ENCODE data around the gene KRTAP10-2. TPM values are rescaled to one million over a fixed set of nuclear protein-coding genes. Genes with fewer than 3 reads are reported as not detected.

The KRTAP10-2 gene
- total RNA-seq, 6 experiments from 2014 or later, result not detected

GRCh38 chr21:44530221-44530902, 20.9 kb downstream of the KRTAP10-2 start:
- no peak for DNase-seq
- Mint-ChIP-seq H3K9me3 (peaks cover 20% of the 10 kb centered on the region), H3K27me3 (ENCODE audit: insufficient read depth) (peaks cover 7% of the 10 kb centered on the region), H3K27ac (no peak overlapping the region), H3K4me1 (ENCODE audit: low read depth) (no peaks in the 10 kb centered on the region), H3K4me3 (no peak overlapping the region), H3K36me3 (ENCODE audit: low read depth) (no peaks in the 10 kb centered on the region)
- no peak for TF ChIP-seq CTCF (IDR thresholded peaks at IDR 0.05)

- H3K4me1 Mint-ChIP-seq (ENCODE audit: low read depth), result no peaks in the 10 kb centered on the region
- peaks cover 3% of the 10 kb centered on the region for H3K27me3 Mint-ChIP-seq (ENCODE audit: insufficient read depth)
- DNase-seq, result no peak
- H3K27ac Mint-ChIP-seq, result no peak overlapping the region
- H3K4me3 Mint-ChIP-seq, result no peak overlapping the region
- H3K9me3 Mint-ChIP-seq, result peaks cover 19% of the 10 kb centered on the region
- TF ChIP-seq CTCF (IDR thresholded peaks at IDR 0.05), result no peak
- H3K36me3 Mint-ChIP-seq (ENCODE audit: low read depth), result no peaks in the 10 kb centered on the region
These were observed 21.7 kb downstream of the KRTAP10-2 start for GRCh38 chr21:44529503-44530125.

GRCh38 chr21:44529011-44529421, 22.3 kb downstream of the KRTAP10-2 start:
- no peak for TF ChIP-seq CTCF (IDR thresholded peaks at IDR 0.05)
- DNase-seq, result no peak
- Mint-ChIP-seq H3K4me1 (ENCODE audit: low read depth) (no peaks in the 10 kb centered on the region), H3K27me3 (ENCODE audit: insufficient read depth) (peaks cover 1% of the 10 kb centered on the region), H3K9me3 (peaks cover 16% of the 10 kb centered on the region), H3K4me3 (no peak overlapping the region), H3K27ac (no peak overlapping the region), H3K36me3 (ENCODE audit: low read depth) (no peaks in the 10 kb centered on the region)

- TF ChIP-seq CTCF (IDR thresholded peaks at IDR 0.05), result no peak
- Mint-ChIP-seq H3K27ac (no peak overlapping the region), H3K9me3 (peaks cover 16% of the 10 kb centered on the region), H3K27me3 (ENCODE audit: insufficient read depth) (peaks cover 1% of the 10 kb centered on the region), H3K36me3 (ENCODE audit: low read depth) (no peaks in the 10 kb centered on the region), H3K4me1 (ENCODE audit: low read depth) (no peaks in the 10 kb centered on the region), H3K4me3 (no peak overlapping the region)
- DNase-seq, result no peak
These were observed 22.7 kb downstream of the KRTAP10-2 start for GRCh38 chr21:44528634-44528995.

GRCh38 chr21:44527983-44528633, 23.2 kb downstream of the KRTAP10-2 start:
- Mint-ChIP-seq H3K4me3 (no peak overlapping the region), H3K4me1 (ENCODE audit: low read depth) (no peaks in the 10 kb centered on the region), H3K9me3 (peaks cover 16% of the 10 kb centered on the region), H3K27ac (no peak overlapping the region), H3K27me3 (ENCODE audit: insufficient read depth) (peaks cover 1% of the 10 kb centered on the region), H3K36me3 (ENCODE audit: low read depth) (no peaks in the 10 kb centered on the region)
- TF ChIP-seq CTCF (IDR thresholded peaks at IDR 0.05), result no peak
- DNase-seq, result no peak
